HCT116 (cell line): ENCODE measurements around the gene MAML2. TPM values are rescaled to one million over a fixed set of nuclear protein-coding genes. Genes with fewer than 3 reads are reported as not detected.

ENCODE experiments used
- ATAC-seq: fragments of 200-7000 bp; cut with Tn5 transposase; 2 replicates; pipeline ENCODE4 v1.9.1; 2020; ENCODE audit warnings: mild to moderate bottlenecking, moderate library complexity
- BruUV-seq: library from RNA; stranded (reverse); fragments of 400-500 nt; replicated peaks from 2 replicates; lab custom pipeline; 2021; lab: Mats Ljungman, UMichigan
- CTCF ChIA-PET: fragments of 300-600 bp; sonication (Branson Sonifier 250); formaldehyde crosslinking; loops from one replicate; lab custom pipeline; 2021; ENCODE audit warnings: antibody characterized with exemption; lab: Charles Lee
- POLR2A ChIA-PET: fragments of 300-600, 350-600 bp; sonication (Branson Sonifier 250); formaldehyde crosslinking; loops from one replicate; lab custom pipeline; 2021; ENCODE audit warnings: antibody characterized with exemption; lab: Charles Lee
- RAD21 ChIA-PET, 2 experiments: fragments of 300-600 bp; sonication (Branson Sonifier 250); formaldehyde crosslinking; loops; one replicate each; lab custom pipeline; 2023; ENCODE audit warnings: low total read pairs in 2 of 2; ENCODE audit not compliant: uncharacterized antibody in 2 of 2, unreplicated experiment in 2 of 2, low non-redundant PET in 1 of 2; lab: Charles Lee
- DNase-seq: peaks from one replicate; pipeline ENCODE4 v3.0.0-alpha.2; 2010; ENCODE audit warnings: low read depth, low spot score
- H2AFZ ChIP-seq: fragments of 200-600 bp; shearing (Covaris generic), sonication (generic); 2 replicates; pipeline ENCODE4 v1.6.1; 2017; ENCODE audit warnings: low read depth, mixed run types, mixed read lengths, antibody characterized with exemption, low read length; ENCODE audit not compliant: poor library complexity, severe bottlenecking
- H3K27ac ChIP-seq: 2 replicates; pipeline ENCODE4 v1.5.1; 2012; ENCODE audit warnings: low read depth, low read length
- H3K27me3 ChIP-seq: fragments of 200-600 bp; sonication (generic); 2 replicates; pipeline ENCODE4 v1.6.1; 2016; ENCODE audit warnings: mixed run types, low read length, mixed read lengths; ENCODE audit not compliant: insufficient read depth
- H3K36me3 ChIP-seq, 2 experiments: fragments of 200-500 bp in 1 of 2; fragments of 200-600 bp in 1 of 2; sonication (Bioruptor generic) in 1 of 2; sonication (generic) in 1 of 2; 2 replicates each; pipeline versions ENCODE4 v1.5.1 to v1.6.1; 2014 to 2016; ENCODE audit warnings: low read length in 2 of 2, inconsistent platforms in 1 of 2, mixed read lengths in 1 of 2, mixed run types in 1 of 2; ENCODE audit not compliant: insufficient read depth in 2 of 2, control insufficient read depth in 1 of 2
- H3K4me1 ChIP-seq, 2 experiments: fragments of 200-600 bp in 1 of 2; sonication (generic) in 1 of 2; 2 replicates each; pipeline versions ENCODE4 v1.5.1 to v1.6.1; 2012 to 2017; ENCODE audit warnings: low read length in 2 of 2, inconsistent platforms in 1 of 2, mild to moderate bottlenecking in 1 of 2, mixed read lengths in 1 of 2, mixed run types in 1 of 2, moderate library complexity in 1 of 2; ENCODE audit not compliant: insufficient read depth in 2 of 2, control insufficient read depth in 1 of 2
- H3K4me2 ChIP-seq: fragments of 200-600 bp; sonication (generic); 2 replicates; pipeline ENCODE4 v1.6.1; 2017; ENCODE audit warnings: mixed run types, low read length, mixed read lengths
- H3K4me3 ChIP-seq, 2 experiments: fragments of 200-600 bp in 1 of 2; sonication (generic) in 1 of 2; replicated peaks in 1 of 2; 2 replicates each; pipeline ENCODE4 v1.5.1; 2011 to 2016; ENCODE audit warnings: low read length in 2 of 2, control low read depth in 1 of 2, low read depth in 1 of 2, mild to moderate bottlenecking in 1 of 2, mixed read lengths in 1 of 2, mixed run types in 1 of 2
- H3K79me2 ChIP-seq: fragments of 200-600 bp; sonication (generic); 2 replicates; pipeline ENCODE4 v1.6.1; 2017; ENCODE audit warnings: mild to moderate bottlenecking, mixed run types, low read length, moderate library complexity, mixed read lengths; ENCODE audit not compliant: insufficient read depth
- H3K9ac ChIP-seq: fragments of 200-600 bp; sonication (generic); 2 replicates; pipeline ENCODE4 v1.6.1; 2016; ENCODE audit warnings: low read length, mixed read lengths
- H3K9me2 ChIP-seq: fragments of 200-600 bp; sonication (generic), shearing (Covaris generic); 2 replicates; pipeline ENCODE4 v1.6.1; 2017; ENCODE audit warnings: mixed run types, mild to moderate bottlenecking, moderate library complexity; ENCODE audit not compliant: insufficient read depth
- H3K9me3 ChIP-seq, 2 experiments: fragments of 200-500 bp in 1 of 2; fragments of 200-600 bp in 1 of 2; sonication (Bioruptor generic) in 1 of 2; sonication (generic) in 1 of 2; 2 replicates each; pipeline ENCODE4 v1.6.1; 2014 to 2017; ENCODE audit warnings: low read length in 2 of 2, mixed read lengths in 2 of 2, inconsistent platforms in 1 of 2, low read depth in 1 of 2, mild to moderate bottlenecking in 1 of 2, mixed run types in 1 of 2, moderate library complexity in 1 of 2; ENCODE audit not compliant: control insufficient read depth in 1 of 2, insufficient read depth in 1 of 2
- H4K20me1 ChIP-seq: fragments of 200-600 bp; sonication (generic), shearing (Covaris generic); 2 replicates; pipeline ENCODE4 v1.6.1; 2017; ENCODE audit warnings: mixed run types, mild to moderate bottlenecking, moderate library complexity; ENCODE audit not compliant: insufficient read depth
- CBX3 ChIP-seq: IDR thresholded peaks from 2 replicates; pipeline ENCODE4 v1.6.1; 2012; ENCODE audit warnings: low read depth
- CEBPB ChIP-seq: IDR thresholded peaks from 2 replicates; pipeline ENCODE4 v1.6.1; 2012; ENCODE audit warnings: low read depth
- EGR1 ChIP-seq: IDR thresholded peaks from 2 replicates; pipeline ENCODE4 v1.6.1; 2012; ENCODE audit warnings: low read depth
- EZH2 ChIP-seq: fragments of 200-600 bp; sonication (generic); IDR thresholded peaks from 2 replicates; pipeline ENCODE4 v1.6.1; 2017; ENCODE audit warnings: antibody characterized with exemption, mixed run types
- FOSL1 ChIP-seq: IDR thresholded peaks from 2 replicates; pipeline ENCODE4 v1.6.1; 2012; ENCODE audit warnings: low read depth
- JUND ChIP-seq: IDR thresholded peaks from 2 replicates; pipeline ENCODE4 v1.6.1; 2012
- RAD21 ChIP-seq: IDR thresholded peaks from 2 replicates; pipeline ENCODE4 v1.6.1; 2012; ENCODE audit warnings: low read depth, mild to moderate bottlenecking
- SIN3A ChIP-seq: IDR thresholded peaks from 2 replicates; pipeline ENCODE4 v1.6.1; 2012; ENCODE audit warnings: low read depth
- SP1 ChIP-seq: IDR thresholded peaks from 2 replicates; pipeline ENCODE4 v1.6.1; 2012; ENCODE audit warnings: low read depth
- SRF ChIP-seq: IDR thresholded peaks from 2 replicates; pipeline ENCODE4 v1.6.1; 2012; ENCODE audit warnings: low read depth
- TCF7L2 ChIP-seq: IDR thresholded peaks from 2 replicates; pipeline ENCODE4 v1.7.0; 2011; ENCODE audit warnings: borderline replicate concordance, inconsistent platforms; ENCODE audit not compliant: insufficient read depth, insufficient read length; ENCODE audit errors: extremely low read depth
- intact Hi-C: fragments of 100-400 bp; cut with micrococcal nuclease; formaldehyde crosslinking; loops from 2 replicates; pipeline ENCODE4 v1.10.0; 2022
- total RNA-seq: library from RNA; stranded (reverse); gene quantifications from one replicate; pipeline ENCODE4 v1.2.1, GENCODE V29; 2021; ENCODE audit not compliant: unreplicated experiment
- TF ChIP-seq, protein P1 (sequence below): IDR thresholded peaks from 2 replicates; pipeline ENCODE4 v1.6.1; 2011; ENCODE audit warnings: mild to moderate bottlenecking, low read length, moderate library complexity; ENCODE audit not compliant: insufficient replicate concordance; ENCODE audit errors: extremely low read depth
- TF ChIP-seq, protein P2 (sequence below), 3 experiments: fragments of 200-600 bp in 1 of 3; sonication (generic) in 1 of 3; IDR thresholded peaks in 2 of 3; conservative IDR thresholded peaks in 1 of 3; 2 replicates each; pipeline ENCODE4 v1.5.1; 2012 to 2017; ENCODE audit warnings: low read depth in 2 of 3, low read length in 2 of 3, antibody characterized with exemption in 1 of 3, borderline replicate concordance in 1 of 3, control low read depth in 1 of 3, mild to moderate bottlenecking in 1 of 3, mixed read lengths in 1 of 3, mixed run types in 1 of 3, moderate library complexity in 1 of 3; ENCODE audit not compliant: insufficient read depth in 1 of 3

The MAML2 gene
- total RNA-seq, 1 experiment from 2014 or later = 2.6 TPM

DNA sequence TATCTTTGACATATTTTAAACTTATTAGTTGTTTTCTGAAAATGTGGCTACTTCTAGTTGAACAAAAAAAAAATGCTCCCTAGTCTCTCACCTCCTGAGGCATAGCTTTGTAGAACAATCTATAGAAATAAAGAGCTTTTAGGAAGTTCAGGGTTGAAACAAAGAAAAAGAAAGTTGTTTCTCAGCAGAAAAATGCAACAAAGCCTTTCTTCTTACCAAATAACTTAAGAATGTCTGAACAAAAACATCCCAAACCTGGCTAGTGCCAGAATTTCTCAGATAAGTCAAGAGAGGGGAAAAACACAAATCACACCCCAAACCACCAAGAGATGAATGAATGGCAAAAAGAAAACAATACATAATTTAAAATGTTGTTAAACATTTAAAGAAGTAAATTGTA, 114.1 kb downstream of the MAML2 start (continued):
- TF ChIP-seq, protein P1, sequence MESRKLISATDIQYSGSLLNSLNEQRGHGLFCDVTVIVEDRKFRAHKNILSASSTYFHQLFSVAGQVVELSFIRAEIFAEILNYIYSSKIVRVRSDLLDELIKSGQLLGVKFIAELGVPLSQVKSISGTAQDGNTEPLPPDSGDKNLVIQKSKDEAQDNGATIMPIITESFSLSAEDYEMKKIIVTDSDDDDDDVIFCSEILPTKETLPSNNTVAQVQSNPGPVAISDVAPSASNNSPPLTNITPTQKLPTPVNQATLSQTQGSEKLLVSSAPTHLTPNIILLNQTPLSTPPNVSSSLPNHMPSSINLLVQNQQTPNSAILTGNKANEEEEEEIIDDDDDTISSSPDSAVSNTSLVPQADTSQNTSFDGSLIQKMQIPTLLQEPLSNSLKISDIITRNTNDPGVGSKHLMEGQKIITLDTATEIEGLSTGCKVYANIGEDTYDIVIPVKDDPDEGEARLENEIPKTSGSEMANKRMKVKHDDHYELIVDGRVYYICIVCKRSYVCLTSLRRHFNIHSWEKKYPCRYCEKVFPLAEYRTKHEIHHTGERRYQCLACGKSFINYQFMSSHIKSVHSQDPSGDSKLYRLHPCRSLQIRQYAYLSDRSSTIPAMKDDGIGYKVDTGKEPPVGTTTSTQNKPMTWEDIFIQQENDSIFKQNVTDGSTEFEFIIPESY = no peak
- TF ChIP-seq, protein P2, sequence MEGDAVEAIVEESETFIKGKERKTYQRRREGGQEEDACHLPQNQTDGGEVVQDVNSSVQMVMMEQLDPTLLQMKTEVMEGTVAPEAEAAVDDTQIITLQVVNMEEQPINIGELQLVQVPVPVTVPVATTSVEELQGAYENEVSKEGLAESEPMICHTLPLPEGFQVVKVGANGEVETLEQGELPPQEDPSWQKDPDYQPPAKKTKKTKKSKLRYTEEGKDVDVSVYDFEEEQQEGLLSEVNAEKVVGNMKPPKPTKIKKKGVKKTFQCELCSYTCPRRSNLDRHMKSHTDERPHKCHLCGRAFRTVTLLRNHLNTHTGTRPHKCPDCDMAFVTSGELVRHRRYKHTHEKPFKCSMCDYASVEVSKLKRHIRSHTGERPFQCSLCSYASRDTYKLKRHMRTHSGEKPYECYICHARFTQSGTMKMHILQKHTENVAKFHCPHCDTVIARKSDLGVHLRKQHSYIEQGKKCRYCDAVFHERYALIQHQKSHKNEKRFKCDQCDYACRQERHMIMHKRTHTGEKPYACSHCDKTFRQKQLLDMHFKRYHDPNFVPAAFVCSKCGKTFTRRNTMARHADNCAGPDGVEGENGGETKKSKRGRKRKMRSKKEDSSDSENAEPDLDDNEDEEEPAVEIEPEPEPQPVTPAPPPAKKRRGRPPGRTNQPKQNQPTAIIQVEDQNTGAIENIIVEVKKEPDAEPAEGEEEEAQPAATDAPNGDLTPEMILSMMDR (IDR thresholded peaks at IDR 0.05 in 2 of 3, conservative IDR thresholded peaks at IDR 0.05 in 1 of 3; ENCODE audit: borderline replicate concordance in 1 of 3, insufficient read depth in 1 of 3, low read depth in 2 of 3, low read length in 2 of 3) = no peak
- TF ChIP-seq EGR1 = no peak
- TF ChIP-seq EZH2 = no peak
- TF ChIP-seq JUND = no peak
- no peak for TF ChIP-seq CEBPB

DNA sequence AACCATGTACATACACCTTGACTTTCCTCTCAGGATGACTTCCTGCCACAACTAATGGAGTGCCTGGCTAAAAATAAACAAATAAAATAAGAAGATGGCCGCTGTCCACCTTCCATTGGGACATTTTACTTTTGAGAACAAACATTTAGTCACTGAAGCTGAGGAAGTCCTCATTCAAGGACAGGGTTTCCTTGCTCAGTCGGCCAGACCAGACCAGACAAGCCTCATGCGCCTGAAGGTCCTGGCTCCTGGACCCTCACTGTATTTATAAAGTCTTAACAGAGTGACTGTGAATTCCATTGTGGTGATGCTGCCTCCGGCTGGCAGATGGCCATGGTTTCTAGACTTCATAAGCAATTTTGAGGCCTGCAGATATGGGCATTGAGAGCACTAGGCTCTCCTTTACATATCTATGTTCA, 114.5 kb downstream of the MAML2 start:
- Histone ChIP-seq H3K9ac (no peak overlapping the region), H3K27me3 (no peaks in the 10 kb centered on the region), H2AFZ (peak overlapping the region; percentile 64), H3K9me3 (no peaks in the 10 kb centered on the region), H3K36me3 (no peaks in the 10 kb centered on the region), H3K4me2 (peak overlapping the region; percentile 43), H3K79me2 (no peaks in the 10 kb centered on the region), H3K4me1 (peaks cover 9 to 16% of the 10 kb centered on the region in 2 experiments; a peak in 3 of 4 replicates), H3K9me2 (no peaks in the 10 kb centered on the region), H3K27ac (no peak overlapping the region), H4K20me1 (no peaks in the 10 kb centered on the region), H3K4me3 (no peak overlapping the region)
- intact Hi-C loops = no loop called here
- CTCF ChIA-PET = no interaction called here
- no TSS peak for BruUV-seq
- peak; percentile 16 for DNase-seq
- POLR2A ChIA-PET = interaction anchor here (1.1 to 1.7 kb wide), 2 partner anchors 9 to 42 kb away, joined by 3 to 6 read pairs; no protein-coding TSS in a partner anchor
- ATAC-seq = peak; percentile 54; the same call in 1 of the 2 replicates
- RAD21 ChIA-PET = no interaction called here
- TF ChIP-seq RAD21 = no peak
- no peak for TF ChIP-seq SP1
- TF ChIP-seq TCF7L2 = no peak
- no peak for TF ChIP-seq CBX3
- TF ChIP-seq, protein P1 = no peak
- TF ChIP-seq FOSL1 = peak; percentile 17; the same call in 1 of the 2 replicates
- TF ChIP-seq CEBPB = no peak
- TF ChIP-seq EGR1 = no peak
- 0 out of 2 replicates have a peak, but pooled peaks have one; percentile 32 for TF ChIP-seq JUND
- TF ChIP-seq SIN3A = no peak
- no peak for TF ChIP-seq SRF
